MM.1S (cell line): ENCODE measurements around the gene ADARB2.

Experiments
- CTCF ChIP-seq: fragments of 300-600 bp; sonication (generic); IDR thresholded peaks from 2 replicates; pipeline ENCODE4 v1.5.1; 2016; ENCODE audit warnings: antibody characterized with exemption, low read length, mixed read lengths
- EZH2phosphoT487 ChIP-seq: fragments of 300-600 bp; sonication (generic); IDR thresholded peaks from 2 replicates; pipeline ENCODE4 v1.6.1; 2018; ENCODE audit warnings: antibody characterized with exemption, low read length

- no peak for TF ChIP-seq CTCF
- no peak for TF ChIP-seq EZH2phosphoT487
These were observed 205.3 kb downstream of the ADARB2 start for GRCh38 chr10:1531883-1532597.
